ENCODE data around the gene DQX1. TPM values are rescaled to one million over a fixed set of nuclear protein-coding genes. Genes with fewer than 3 reads are reported as not detected.

DQX1 gene
- total and polyA plus RNA-seq, 2 of the 4 experiments (the other 2 are of a cell fraction): 0.07 TPM; not detected in 1

- peaks cover 9% of the 10 kb centered on the region for H3K9me1 ChIP-seq (ENCODE audit: insufficient read depth, low read length)
- intact Hi-C loops (cut with micrococcal nuclease): no loop called here
- ATAC-seq (ENCODE audit: low read depth) (no peak), DNase-seq (no peak)
- no TSS peak for BruUV-seq (replicated peaks)
- dilution Hi-C loops (cut with HindIII; ENCODE audit: low sequenced_read_pairs, unreplicated experiment): no loop called here
- peaks cover 3% of the 10 kb centered on the region; the same call in 1 of the 2 replicates for H4K20me1 ChIP-seq (ENCODE audit: insufficient read depth, low read length)
- no CpG with 5 or more reads among the region's 4 CpGs for WGBS, 2 experiments (ENCODE audit: extremely low coverage in 2 of 2, insufficient read length in 1 of 2)
- no peak overlapping the region for H3K4me2 ChIP-seq (ENCODE audit: low read depth, low read length)
- no peak overlapping the region for H2AK5ac ChIP-seq (ENCODE audit: low read depth, low read length)
- H2BK15ac ChIP-seq (ENCODE audit: low read depth, low read length): no peak overlapping the region
- no peak overlapping the region for H3K18ac ChIP-seq (ENCODE audit: low read depth, low read length)
- peaks cover 24% of the 10 kb centered on the region for H3K36me3 ChIP-seq (ENCODE audit: control insufficient read depth, insufficient read depth, low read length)
- CTCF ChIA-PET: interaction anchor here (1.0 kb wide), 1 partner anchor 17 kb away, joined by 3 read pairs; no protein-coding TSS in a partner anchor
- H3K4me3 ChIP-seq (ENCODE audit: insufficient read depth, low read depth, low read length): no peak overlapping the region
- H3K27me3 ChIP-seq (ENCODE audit: control insufficient read depth, insufficient read depth, low read length): no peaks in the 10 kb centered on the region
- peak overlapping the region; percentile 33 for H2AK9ac ChIP-seq (replicated peaks; ENCODE audit: low read depth, low read length, poor library complexity)
- no peak overlapping the region for H3K27ac ChIP-seq (ENCODE audit: insufficient read depth, low read length)
- POLR2A ChIA-PET (ENCODE audit: unreplicated experiment): no interaction called here
- H2BK20ac ChIP-seq (ENCODE audit: low read depth, low read length): no peak overlapping the region
- H3K14ac ChIP-seq (replicated peaks; ENCODE audit: low read depth, low read length): no peak overlapping the region
- H3K9me3 ChIP-seq (ENCODE audit: control insufficient read depth, insufficient read depth, low read length): no peaks in the 10 kb centered on the region
- no peak for TF ChIP-seq BHLHE40 (IDR thresholded peaks at IDR 0.05; ENCODE audit: low read depth, low read length)
- H3K23ac ChIP-seq (ENCODE audit: low read depth, low read length): no peak overlapping the region
- H3K4ac ChIP-seq (ENCODE audit: low read depth, low read length): no peak overlapping the region
- peaks cover 10% of the 10 kb centered on the region for H3K4me1 ChIP-seq (ENCODE audit: control insufficient read depth, insufficient read depth, low read length)
- no peak overlapping the region for H3K9ac ChIP-seq (ENCODE audit: low read depth, low read length)
- no peak overlapping the region for H2BK5ac ChIP-seq (ENCODE audit: low read depth, low read length, poor library complexity, severe bottlenecking)
- in situ Hi-C loops (cut with MboI; ENCODE audit: low sequenced_read_pairs): no loop called here
- no peak overlapping the region for H2AFZ ChIP-seq (replicated peaks; ENCODE audit: low read length, poor library complexity)
- H2BK120ac ChIP-seq (ENCODE audit: low read depth, low read length): no peak overlapping the region
- H4K5ac ChIP-seq (ENCODE audit: low read depth, low read length): no peak overlapping the region
- H4K91ac ChIP-seq (ENCODE audit: insufficient read depth, low read depth, low read length): no peak overlapping the region
- H4K8ac ChIP-seq (ENCODE audit: low read depth in 2 of 2, low read length in 2 of 2): no peak overlapping the region
- peaks cover 16 to 33% of the 10 kb centered on the region in 2 experiments for H3K79me1 ChIP-seq (ENCODE audit: low read depth in 1 of 2, low read length in 2 of 2)
- no peak overlapping the region for H3K56ac ChIP-seq (ENCODE audit: extremely low read depth, insufficient read depth, low read length)
Measured at GRCh38 chr2:74533464-74533863, 7.4 kb upstream of the DQX1 start.

Measured in IMR-90 (cell line).